ENCODE data around the gene SCAMP4. TPM values are rescaled to one million over a fixed set of nuclear protein-coding genes. Genes with fewer than 3 reads are reported as not detected.

Gene SCAMP4
- total and polyA plus RNA-seq, 2 of the 13 experiments (the other 11 are each of a cell fraction or from before 2014, with no cell fraction given): 10.7 to 13.7 TPM

- ChIA-PET CTCF (ENCODE audit: low intra/inter-chr PET ratio, low total read pairs) (no interaction called here), POLR2A (no interaction called here)
- FAIRE-seq (no peak), ATAC-seq (no peak), DNase-seq (ENCODE audit: low spot score) (no peak)
- 98% methylated on average over 21 of the region's 23 CpGs for WGBS (ENCODE audit: low lambda C conversion rate)
- H2AFZ ChIP-seq (ENCODE audit: low read length): no peak overlapping the region
- H3K27ac ChIP-seq (ENCODE audit: extremely low read length, insufficient read depth, low read length): no peak overlapping the region
- no peaks in the 10 kb centered on the region for H3K27me3 ChIP-seq (ENCODE audit: control insufficient read depth in 1 of 2, insufficient read depth in 2 of 2, low read length in 2 of 2)
- H3K9ac ChIP-seq (ENCODE audit: insufficient read depth, low read depth, low read length): no peak overlapping the region
- no TSS peak for BruUV-seq (replicated peaks)
- TF ChIP-seq NFYB (CRISPR knock-in tag; IDR thresholded peaks at IDR 0.05): no peak
- no peak for TF ChIP-seq ZNF891 (CRISPR knock-in tag; IDR thresholded peaks at IDR 0.05)
- TF ChIP-seq ARNTL (CRISPR knock-in tag; IDR thresholded peaks at IDR 0.05): no peak
- no peak for TF ChIP-seq SKI (IDR thresholded peaks at IDR 0.05; ENCODE audit: partially characterized antibody)
- TF ChIP-seq ZBTB38 (CRISPR knock-in tag; IDR thresholded peaks at IDR 0.05): no peak
- TF ChIP-seq HOXA7 (CRISPR knock-in tag; IDR thresholded peaks at IDR 0.05): no peak
- no peak for TF ChIP-seq ZNF788 (CRISPR knock-in tag; IDR thresholded peaks at IDR 0.05; ENCODE audit: borderline replicate concordance)
- TF ChIP-seq ATRX (CRISPR knock-in tag; IDR thresholded peaks at IDR 0.05; ENCODE audit: borderline replicate concordance): no peak
- no peak for TF ChIP-seq RARG (CRISPR knock-in tag; IDR thresholded peaks at IDR 0.05; ENCODE audit: low read depth)
- TF ChIP-seq ZNF12 (CRISPR knock-in tag; IDR thresholded peaks at IDR 0.05): no peak
- TF ChIP-seq ZFP36 (IDR thresholded peaks at IDR 0.05; ENCODE audit: borderline replicate concordance, low read depth, low read length, partially characterized antibody): no peak
- TF ChIP-seq SOX13 (IDR thresholded peaks at IDR 0.05): no peak
- TF ChIP-seq SOX13 (CRISPR knock-in tag; conservative IDR thresholded peaks at IDR 0.05 in 1 of 2, IDR thresholded peaks at IDR 0.05 in 1 of 2): no peak
- no peak for TF ChIP-seq KLF16 (CRISPR knock-in tag; IDR thresholded peaks at IDR 0.05)
- H3K4me2 ChIP-seq (ENCODE audit: low read depth, low read length): no peak overlapping the region
- no peaks in the 10 kb centered on the region for H4K20me1 ChIP-seq (ENCODE audit: insufficient read depth, low read length)
- H3K4me1 ChIP-seq (ENCODE audit: insufficient read depth, low read length): no peaks in the 10 kb centered on the region
- no peak overlapping the region for H3K4me3 ChIP-seq (replicated peaks in 1 of 3; ENCODE audit: insufficient read depth in 1 of 3, low read depth in 2 of 3, low read length in 3 of 3)
- peaks cover 25 to 35% of the 10 kb centered on the region in 2 experiments; a peak in 4 of 5 replicates for H3K36me3 ChIP-seq (replicated peaks in 1 of 2; ENCODE audit: control insufficient read depth in 1 of 2, insufficient read depth in 2 of 2, low read length in 2 of 2)
- H3K9me3 ChIP-seq (ENCODE audit: low read length): no peaks in the 10 kb centered on the region
- in situ Hi-C loops (cut with HindIII; ENCODE audit: extremely low pct_ligation_motif_present, low pct_unique_long_range_greater_than_20kb) (no loop called here), intact Hi-C loops (cut with micrococcal nuclease; ENCODE audit: unreplicated experiment) (no loop called here)
- no peaks in the 10 kb centered on the region for H3K79me2 ChIP-seq (ENCODE audit: insufficient read depth, low read length)
Observed at GRCh38 chr19:1922803-1923202, 17.6 kb downstream of the SCAMP4 start.

Data from HepG2 (cell line).